BE2C (cell line): ENCODE measurements around the gene PIP4K2C.
"Not testable (repeated sequence)": the region's sequence is repeated elsewhere in the genome, so short reads cannot be mapped to it uniquely, and the experiment has no call there.

Experiments used
- DNase-seq: peaks from one replicate; pipeline ENCODE4 v3.0.0-alpha.2; 2020
- H3K27me3 ChIP-seq: fragments of 250-450 bp; sonication (Bioruptor Pico); 2 replicates; pipeline ENCODE4 v1.5.1; 2020; ENCODE audit warnings: mild to moderate bottlenecking
- H3K36me3 ChIP-seq: fragments of 250-450 bp; sonication (Bioruptor Pico); 2 replicates; pipeline ENCODE4 v1.5.1; 2020; ENCODE audit warnings: mild to moderate bottlenecking
- H3K4me1 ChIP-seq: fragments of 250-450 bp; sonication (Bioruptor Pico); 2 replicates; pipeline ENCODE4 v1.5.1; 2020
- H3K4me3 ChIP-seq: 2 replicates; pipeline ENCODE4 v1.5.1; 2011; ENCODE audit warnings: low read depth, low read length
- H3K9me3 ChIP-seq: fragments of 250-450 bp; sonication (Bioruptor Pico); 2 replicates; pipeline ENCODE4 v1.5.1; 2020
- CTCF ChIP-seq: IDR thresholded peaks from 2 replicates; pipeline ENCODE4 v1.5.1; 2012; ENCODE audit warnings: mild to moderate bottlenecking, low read depth, low read length

Gene PIP4K2C

GRCh38 chr12:57586128-57586527, 4.9 kb upstream of the PIP4K2C start:
- Histone ChIP-seq H3K27me3 (no peaks in the 10 kb centered on the region), H3K4me3 (no peak overlapping the region), H3K4me1 (no peaks in the 10 kb centered on the region), H3K36me3 (peaks cover 3% of the 10 kb centered on the region; the same call in 1 of the 2 replicates), H3K9me3 (no peaks in the 10 kb centered on the region)
- TF ChIP-seq CTCF: no peak
- DNase-seq: no peak

GRCh38 chr12:57586832-57587429, 4.1 kb upstream of the PIP4K2C start:
- DNase-seq: no peak
- no peaks in the 10 kb centered on the region for H3K36me3 ChIP-seq
- no peaks in the 10 kb centered on the region for H3K4me1 ChIP-seq
- TF ChIP-seq CTCF: no peak
- no peak overlapping the region for H3K4me3 ChIP-seq
- no peaks in the 10 kb centered on the region for H3K27me3 ChIP-seq
- H3K9me3 ChIP-seq: no peaks in the 10 kb centered on the region

GRCh38 chr12:57588951-57589610, 1.9 kb upstream of the PIP4K2C start:
- H3K4me1 ChIP-seq, H3K27me3 ChIP-seq, DNase-seq, H3K36me3 ChIP-seq, H3K4me3 ChIP-seq, H3K9me3 ChIP-seq: not testable (repeated sequence)

GRCh38 chr12:57590479-57590863, 521 bp upstream of the PIP4K2C start:
- H3K4me1 ChIP-seq: no peaks in the 10 kb centered on the region
- peak overlapping the region; percentile 80 for H3K4me3 ChIP-seq
- no peaks in the 10 kb centered on the region for H3K36me3 ChIP-seq
- no peaks in the 10 kb centered on the region for H3K27me3 ChIP-seq
- no peaks in the 10 kb centered on the region for H3K9me3 ChIP-seq
- no peak for DNase-seq
- TF ChIP-seq CTCF: no peak

- peak overlapping the region; percentile 80 for H3K4me3 ChIP-seq
- no peak for DNase-seq
- no peaks in the 10 kb centered on the region for H3K9me3 ChIP-seq
- H3K36me3 ChIP-seq: no peaks in the 10 kb centered on the region
- no peaks in the 10 kb centered on the region for H3K27me3 ChIP-seq
- no peaks in the 10 kb centered on the region for H3K4me1 ChIP-seq
- no peak for TF ChIP-seq CTCF
Measured at GRCh38 chr12:57591782-57592325, 862 bp downstream of the PIP4K2C start.

GRCh38 chr12:57592551-57593165, 1.7 kb downstream of the PIP4K2C start:
- TF ChIP-seq CTCF: no peak

More at GRCh38 chr12:57592551-57593165, 1.7 kb downstream of the PIP4K2C start:
- Histone ChIP-seq H3K4me1 (no peaks in the 10 kb centered on the region), H3K36me3 (no peaks in the 10 kb centered on the region), H3K9me3 (no peaks in the 10 kb centered on the region), H3K4me3 (no peak overlapping the region), H3K27me3 (no peaks in the 10 kb centered on the region)
- no peak for DNase-seq
